ENCODE data around the gene ATP13A4. TPM values are rescaled to one million over a fixed set of nuclear protein-coding genes. Genes with fewer than 3 reads are reported as not detected.

Gene ATP13A4
- polyA plus RNA-seq, 3 donors: 0.22 to 3.2 (median 0.51) TPM

DNA sequence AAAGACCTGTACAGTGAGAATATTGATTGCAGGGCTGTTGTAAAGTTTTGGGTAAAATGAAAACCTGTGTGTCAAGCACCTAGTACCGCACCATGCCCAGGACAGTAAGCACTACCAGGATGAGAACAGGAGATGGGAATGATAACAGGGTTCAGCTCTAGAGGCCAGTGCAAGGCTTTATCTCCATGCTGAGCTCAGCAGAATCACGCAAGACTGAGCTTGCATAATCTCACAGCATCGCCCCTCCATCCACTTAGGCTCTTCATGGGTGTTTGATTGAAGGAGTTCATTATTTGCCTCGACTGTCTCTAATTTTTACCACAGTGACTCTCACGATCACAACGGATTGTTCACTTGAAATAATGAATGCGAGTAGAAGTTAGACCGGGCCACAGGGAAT is 179.1 kb downstream of the ATP13A4 start:
- 87 to 91% (median 88%) methylated on average over 8 of the region's 8 CpGs for WGBS, 3 donors
- H3K27ac ChIP-seq (ENCODE audit: low read depth, low read length): no peak overlapping the region

DNA sequence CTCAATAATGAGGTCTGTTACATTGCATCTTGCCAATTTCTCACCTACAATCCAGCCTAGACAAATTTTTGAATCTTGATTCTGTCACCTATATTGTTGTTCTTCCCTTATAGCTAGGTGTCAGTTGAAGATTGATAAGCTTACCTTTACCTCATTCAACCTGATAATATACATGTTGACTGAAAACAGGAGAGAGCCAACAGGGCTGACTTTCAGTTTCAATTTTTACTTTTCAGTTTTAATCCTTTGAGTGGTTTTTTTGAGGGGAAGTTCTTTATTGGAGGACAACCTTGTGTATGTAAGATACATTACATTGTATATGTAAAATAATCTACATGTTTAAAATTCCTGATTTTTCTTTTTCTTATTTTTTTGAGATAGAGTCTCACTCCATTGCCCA is 181.9 kb downstream of the ATP13A4 start:
- H3K27ac ChIP-seq (ENCODE audit: low read depth, low read length): no peak overlapping the region

- no peak overlapping the region for H3K27ac ChIP-seq (ENCODE audit: low read depth, low read length)
- WGBS, 3 donors: 35 to 78% (median 40%) methylated on average over 1 of the region's 1 CpG
Measured at GRCh38 chr3:193367868-193368267, 186.8 kb downstream of the ATP13A4 start.

- WGBS, 3 donors: 73 to 80% (median 77%) methylated on average over 3 of the region's 3 CpGs
Measured at GRCh38 chr3:193357291-193357690, 197.4 kb downstream of the ATP13A4 start.

DNA sequence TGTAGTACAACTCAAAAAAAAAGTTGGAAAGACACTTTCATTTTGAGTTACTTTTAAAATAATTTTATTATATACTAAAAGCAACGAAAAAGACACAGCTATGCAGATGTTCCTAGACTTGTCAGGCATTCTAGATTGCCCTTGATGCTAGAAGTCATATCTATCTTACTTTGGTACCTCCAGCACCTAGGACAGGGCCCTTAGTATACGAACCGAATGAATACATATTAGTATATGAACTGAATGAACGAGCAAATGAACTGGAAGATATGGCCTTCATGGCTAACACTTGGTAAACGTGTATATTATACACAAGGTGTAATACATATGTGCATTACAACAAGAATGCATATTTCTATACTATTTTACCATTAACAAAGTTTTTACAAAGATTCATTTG is 200.3 kb downstream of the ATP13A4 start:
- WGBS, 3 donors: 48 to 81% (median 71%) methylated on average over 5 of the region's 5 CpGs
- H3K27ac ChIP-seq (ENCODE audit: low read depth, low read length): no peak overlapping the region

More at GRCh38 chr3:193357291-193357690, 197.4 kb downstream of the ATP13A4 start:
- no peak overlapping the region for H3K27ac ChIP-seq (ENCODE audit: low read depth, low read length)

Other genes starting within 250 kb of the ATP13A4 start
- gene ATP13A5, start 176.1 kb downstream of the ATP13A4 start, polyA plus RNA-seq: under 1 TPM in 1 of 3 donors, not detected in 2; 0.05 TPM
- gene OPA1, start 38.3 kb upstream of the ATP13A4 start, polyA plus RNA-seq: 10 to 100 TPM; 10.5 to 19.1 (median 17.8) TPM